Measurements from ENCODE around the gene FETUB.
A peak's percentile ranks its signal among the peaks of the same experiment; 100 is the strongest.

Gene FETUB

DNA sequence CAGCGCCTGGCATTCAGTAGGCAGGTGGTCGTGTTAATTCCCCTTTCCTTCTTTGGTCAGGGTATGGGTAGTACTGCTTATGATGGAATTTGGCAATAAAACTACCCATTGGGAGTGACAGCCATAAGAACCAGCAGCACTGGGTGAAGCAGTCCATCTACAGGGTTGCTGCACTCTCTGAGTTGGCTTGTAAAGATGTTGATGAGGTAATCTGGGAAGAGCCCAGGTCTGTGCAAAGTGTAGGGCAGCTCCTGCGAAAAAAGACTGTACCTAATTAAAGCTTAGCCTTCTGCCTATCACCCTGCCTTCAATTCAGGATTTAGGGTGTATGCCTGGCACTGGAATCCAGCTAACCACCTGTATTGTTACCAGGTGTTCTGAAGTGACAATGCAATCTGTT lies 4.7 kb upstream of the FETUB start:
- no peaks in the 10 kb centered on the region for H3K27me3 ChIP-seq (ENCODE audit: control insufficient read depth in 2 of 2, insufficient read depth in 2 of 2, low read length in 2 of 2)
- no peak overlapping the region for H3K4me3 ChIP-seq (ENCODE audit: low read length in 2 of 2)
- H3K36me3 ChIP-seq (ENCODE audit: control insufficient read depth in 2 of 2, insufficient read depth in 2 of 2, low read length in 2 of 2): no peaks in the 10 kb centered on the region
- H3K4me1 ChIP-seq (ENCODE audit: control insufficient read depth in 2 of 2, insufficient read depth in 2 of 2, low read length in 2 of 2): peaks cover 6 to 14% of the 10 kb centered on the region in 2 donors
- no peak overlapping the region for H3K9ac ChIP-seq (ENCODE audit: low read depth in 1 of 2, low read length in 2 of 2)
- H3K27ac ChIP-seq (ENCODE audit: low read depth in 2 of 2, low read length in 2 of 2): no peak overlapping the region
- H3K9me3 ChIP-seq (ENCODE audit: control insufficient read depth in 2 of 2, low read length in 2 of 2): no peaks in the 10 kb centered on the region

DNA sequence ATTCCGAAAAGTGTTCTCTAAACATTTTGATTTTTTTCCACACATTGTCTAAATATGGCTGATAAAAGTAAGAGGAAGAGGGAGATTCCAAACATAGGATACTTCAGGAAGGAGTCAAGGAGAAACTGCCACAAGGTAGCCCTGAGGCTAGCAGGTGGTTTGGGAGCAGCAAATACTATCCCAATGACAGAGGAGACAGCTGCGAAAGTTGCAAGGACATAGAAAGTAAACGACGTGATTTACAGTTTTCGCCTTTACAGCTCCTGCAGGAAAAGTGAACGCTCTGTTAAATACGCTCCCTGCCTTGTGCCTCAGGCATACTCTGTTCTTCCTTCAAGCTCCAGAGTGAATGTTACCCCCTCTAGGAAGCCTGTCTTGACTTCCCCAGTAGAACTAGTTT lies 3.7 kb upstream of the FETUB start:
- H3K4me3 ChIP-seq (ENCODE audit: low read length in 2 of 2): no peak overlapping the region
- no peaks in the 10 kb centered on the region for H3K27me3 ChIP-seq (ENCODE audit: control insufficient read depth in 2 of 2, insufficient read depth in 2 of 2, low read length in 2 of 2)
- no peak overlapping the region for H3K9ac ChIP-seq (ENCODE audit: low read depth in 1 of 2, low read length in 2 of 2)
- H3K9me3 ChIP-seq (ENCODE audit: control insufficient read depth in 2 of 2, low read length in 2 of 2): no peaks in the 10 kb centered on the region
- H3K4me1 ChIP-seq (ENCODE audit: control insufficient read depth in 2 of 2, insufficient read depth in 2 of 2, low read length in 2 of 2): peaks cover 6 to 14% of the 10 kb centered on the region in 2 donors
- H3K36me3 ChIP-seq (ENCODE audit: control insufficient read depth in 2 of 2, insufficient read depth in 2 of 2, low read length in 2 of 2): no peaks in the 10 kb centered on the region
- no peak overlapping the region for H3K27ac ChIP-seq (ENCODE audit: low read depth in 2 of 2, low read length in 2 of 2)

DNA sequence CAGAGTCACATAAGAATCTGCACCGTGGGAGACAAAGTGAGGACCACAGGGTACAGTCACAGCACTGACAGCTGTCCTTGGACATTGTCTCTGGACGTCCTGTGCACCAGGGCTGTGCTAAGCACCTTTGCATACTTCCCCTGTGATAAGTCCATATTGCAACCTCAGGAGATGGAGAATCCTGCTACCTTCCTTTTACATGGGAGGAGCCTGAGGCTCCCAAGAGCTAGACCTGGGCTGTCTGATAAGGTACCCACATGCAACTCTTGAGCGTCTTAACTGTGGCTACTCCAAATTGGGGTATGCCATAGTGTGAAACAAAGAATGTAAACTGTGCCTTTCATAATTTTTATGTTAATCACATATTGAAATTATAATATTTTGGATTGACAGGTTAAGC lies 2.5 kb upstream of the FETUB start:
- H3K9ac ChIP-seq (ENCODE audit: low read depth in 1 of 2, low read length in 2 of 2): no peak overlapping the region
- no peaks in the 10 kb centered on the region for H3K9me3 ChIP-seq (ENCODE audit: control insufficient read depth in 2 of 2, low read length in 2 of 2)
- no peaks in the 10 kb centered on the region for H3K36me3 ChIP-seq (ENCODE audit: control insufficient read depth in 2 of 2, insufficient read depth in 2 of 2, low read length in 2 of 2)
- no peak overlapping the region for H3K27ac ChIP-seq (ENCODE audit: low read depth in 2 of 2, low read length in 2 of 2)
- H3K4me1 ChIP-seq (ENCODE audit: control insufficient read depth in 2 of 2, insufficient read depth in 2 of 2, low read length in 2 of 2): peaks cover 6 to 14% of the 10 kb centered on the region in 2 donors
- H3K4me3 ChIP-seq (ENCODE audit: low read length in 2 of 2): no peak overlapping the region
- H3K27me3 ChIP-seq (ENCODE audit: control insufficient read depth in 2 of 2, insufficient read depth in 2 of 2, low read length in 2 of 2): no peaks in the 10 kb centered on the region

DNA sequence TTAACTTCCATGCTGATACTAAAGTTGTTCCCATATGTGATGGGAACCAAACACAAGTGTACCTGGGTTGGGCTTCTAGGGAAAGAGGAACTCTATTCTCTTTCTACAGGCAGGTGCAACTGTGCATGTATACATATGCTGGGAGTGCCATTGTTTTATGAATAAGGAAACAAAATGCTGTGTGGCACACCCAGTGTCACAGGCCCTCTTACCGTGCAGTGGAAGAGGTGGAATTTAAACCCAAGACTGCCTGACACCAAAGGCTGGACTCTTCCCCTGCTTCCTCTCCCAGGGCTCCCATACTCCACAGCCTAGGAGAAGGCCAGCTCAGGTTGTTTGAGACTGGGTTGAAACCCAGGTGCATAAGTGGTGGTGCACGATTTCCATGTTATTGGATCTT lies 1.9 kb upstream of the FETUB start:
- Histone ChIP-seq H3K9ac (ENCODE audit: low read depth in 1 of 2, low read length in 2 of 2) (no peak overlapping the region), H3K4me3 (ENCODE audit: low read length in 2 of 2) (no peak overlapping the region), H3K27me3 (ENCODE audit: control insufficient read depth in 2 of 2, insufficient read depth in 2 of 2, low read length in 2 of 2) (no peaks in the 10 kb centered on the region), H3K9me3 (ENCODE audit: control insufficient read depth in 2 of 2, low read length in 2 of 2) (no peaks in the 10 kb centered on the region), H3K36me3 (ENCODE audit: control insufficient read depth in 2 of 2, insufficient read depth in 2 of 2, low read length in 2 of 2) (no peaks in the 10 kb centered on the region), H3K27ac (ENCODE audit: low read depth in 2 of 2, low read length in 2 of 2) (peak overlapping the region; percentile 48 to 56), H3K4me1 (ENCODE audit: control insufficient read depth in 2 of 2, insufficient read depth in 2 of 2, low read length in 2 of 2) (peaks cover 6 to 14% of the 10 kb centered on the region in 2 donors)

DNA sequence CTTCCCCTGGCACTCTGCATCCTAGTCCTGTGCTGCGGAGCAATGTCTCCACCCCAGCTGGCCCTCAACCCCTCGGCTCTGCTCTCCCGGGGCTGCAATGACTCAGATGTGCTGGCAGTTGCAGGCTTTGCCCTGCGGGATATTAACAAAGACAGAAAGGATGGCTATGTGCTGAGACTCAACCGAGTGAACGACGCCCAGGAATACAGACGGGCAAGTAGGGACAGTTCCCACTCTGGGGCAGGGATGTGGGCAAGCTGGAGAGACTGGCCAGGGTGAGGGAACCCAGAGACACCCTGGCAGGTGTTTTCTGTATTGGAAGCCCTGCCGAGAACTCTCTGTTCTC lies 247 bp downstream of the FETUB start:
- H3K36me3 ChIP-seq (ENCODE audit: control insufficient read depth in 2 of 2, insufficient read depth in 2 of 2, low read length in 2 of 2): no peaks in the 10 kb centered on the region
- H3K4me3 ChIP-seq (ENCODE audit: low read length in 2 of 2): no peak overlapping the region
- no peaks in the 10 kb centered on the region for H3K9me3 ChIP-seq (ENCODE audit: control insufficient read depth in 2 of 2, low read length in 2 of 2)
- no peak overlapping the region for H3K9ac ChIP-seq (ENCODE audit: low read depth in 1 of 2, low read length in 2 of 2)
- H3K27me3 ChIP-seq (ENCODE audit: control insufficient read depth in 2 of 2, insufficient read depth in 2 of 2, low read length in 2 of 2): peaks cover 0 to 3% of the 10 kb centered on the region in 2 donors
- peaks cover 6 to 13% of the 10 kb centered on the region in 2 donors for H3K4me1 ChIP-seq (ENCODE audit: control insufficient read depth in 2 of 2, insufficient read depth in 2 of 2, low read length in 2 of 2)
- no peak overlapping the region for H3K27ac ChIP-seq (ENCODE audit: low read depth in 2 of 2, low read length in 2 of 2)

DNA sequence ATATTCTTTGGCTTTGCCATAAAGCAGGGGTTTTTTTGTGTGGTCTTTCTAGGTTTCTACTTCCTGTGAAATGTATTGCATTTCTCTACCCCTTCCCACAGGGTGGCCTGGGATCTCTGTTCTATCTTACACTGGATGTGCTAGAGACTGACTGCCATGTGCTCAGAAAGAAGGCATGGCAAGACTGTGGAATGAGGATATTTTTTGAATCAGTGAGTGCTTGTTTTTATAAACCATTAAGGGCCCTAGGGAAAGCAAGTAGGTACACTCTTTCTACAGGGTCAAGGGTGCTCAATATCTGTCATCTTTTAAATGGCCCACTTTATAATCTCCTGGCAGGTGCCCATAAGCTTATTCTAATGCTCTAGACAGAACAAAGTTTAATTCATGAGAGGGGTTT lies 730 bp downstream of the FETUB start:
- no peak overlapping the region for H3K9ac ChIP-seq (ENCODE audit: low read depth in 1 of 2, low read length in 2 of 2)
- H3K27ac ChIP-seq (ENCODE audit: low read depth in 2 of 2, low read length in 2 of 2): no peak overlapping the region
- peaks cover 0 to 3% of the 10 kb centered on the region in 2 donors for H3K27me3 ChIP-seq (ENCODE audit: control insufficient read depth in 2 of 2, insufficient read depth in 2 of 2, low read length in 2 of 2)
- no peak overlapping the region for H3K4me3 ChIP-seq (ENCODE audit: low read length in 2 of 2)
- H3K4me1 ChIP-seq (ENCODE audit: control insufficient read depth in 2 of 2, insufficient read depth in 2 of 2, low read length in 2 of 2): peaks cover 6 to 8% of the 10 kb centered on the region in 2 donors
- H3K9me3 ChIP-seq (ENCODE audit: control insufficient read depth in 2 of 2, low read length in 2 of 2): no peaks in the 10 kb centered on the region
- H3K36me3 ChIP-seq (ENCODE audit: control insufficient read depth in 2 of 2, insufficient read depth in 2 of 2, low read length in 2 of 2): no peaks in the 10 kb centered on the region

DNA sequence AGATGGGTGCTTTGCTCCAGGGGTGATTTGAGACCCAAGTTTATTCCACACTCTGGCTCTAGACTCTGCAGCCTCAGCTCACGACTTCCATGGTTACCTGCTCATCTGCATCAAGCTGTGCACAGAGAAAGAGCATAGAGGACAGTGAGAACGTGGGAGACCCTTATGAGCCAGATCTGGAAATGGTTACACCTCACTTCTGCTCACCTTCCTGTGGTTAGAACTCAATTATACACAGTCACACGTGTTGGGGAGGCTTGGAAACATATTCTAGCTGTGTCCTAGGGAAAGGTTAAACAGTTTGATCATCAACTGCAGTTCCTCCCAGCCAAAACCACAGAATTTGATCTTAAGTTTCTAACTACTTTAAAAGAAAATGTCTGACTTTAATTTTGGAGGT lies 1.8 kb downstream of the FETUB start:
- Histone ChIP-seq H3K9ac (ENCODE audit: low read depth in 1 of 2, low read length in 2 of 2) (no peak overlapping the region), H3K9me3 (ENCODE audit: control insufficient read depth in 2 of 2, low read length in 2 of 2) (no peaks in the 10 kb centered on the region), H3K4me1 (ENCODE audit: control insufficient read depth in 2 of 2, insufficient read depth in 2 of 2, low read length in 2 of 2) (peaks cover 4 to 6% of the 10 kb centered on the region in 2 donors), H3K27me3 (ENCODE audit: control insufficient read depth in 2 of 2, insufficient read depth in 2 of 2, low read length in 2 of 2) (peaks cover 0 to 3% of the 10 kb centered on the region in 2 donors), H3K27ac (ENCODE audit: low read depth in 2 of 2, low read length in 2 of 2) (no peak overlapping the region), H3K36me3 (ENCODE audit: control insufficient read depth in 2 of 2, insufficient read depth in 2 of 2, low read length in 2 of 2) (no peaks in the 10 kb centered on the region), H3K4me3 (ENCODE audit: low read length in 2 of 2) (no peak overlapping the region)

DNA sequence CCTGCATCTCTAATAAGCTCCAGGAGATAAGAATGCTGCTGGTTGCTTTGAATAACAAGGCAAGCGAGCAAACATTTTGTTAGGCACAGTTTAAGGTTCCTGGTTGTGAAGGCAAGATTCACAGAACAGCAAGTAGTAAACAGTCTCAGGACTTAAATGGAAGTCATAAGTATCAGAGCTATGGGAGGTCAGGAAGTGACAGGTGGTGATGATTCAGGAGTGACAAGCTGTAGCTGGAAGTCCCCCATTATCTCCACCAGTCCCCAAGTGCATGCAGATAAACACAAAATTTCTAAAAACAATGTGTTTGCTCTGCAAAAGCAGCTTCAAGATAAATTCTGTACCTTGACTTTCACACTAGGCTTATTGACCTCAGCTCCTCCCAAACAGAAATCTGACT lies 3.3 kb downstream of the FETUB start:
- Histone ChIP-seq H3K9ac (ENCODE audit: low read depth in 1 of 2, low read length in 2 of 2) (no peak overlapping the region), H3K27ac (ENCODE audit: low read depth in 2 of 2, low read length in 2 of 2) (no peak overlapping the region), H3K9me3 (ENCODE audit: control insufficient read depth in 2 of 2, low read length in 2 of 2) (no peaks in the 10 kb centered on the region), H3K4me3 (ENCODE audit: low read length in 2 of 2) (no peak overlapping the region), H3K27me3 (ENCODE audit: control insufficient read depth in 2 of 2, insufficient read depth in 2 of 2, low read length in 2 of 2) (peaks cover 0 to 3% of the 10 kb centered on the region in 2 donors), H3K4me1 (ENCODE audit: control insufficient read depth in 2 of 2, insufficient read depth in 2 of 2, low read length in 2 of 2) (no peaks in the 10 kb centered on the region), H3K36me3 (ENCODE audit: control insufficient read depth in 2 of 2, insufficient read depth in 2 of 2, low read length in 2 of 2) (no peaks in the 10 kb centered on the region)

DNA sequence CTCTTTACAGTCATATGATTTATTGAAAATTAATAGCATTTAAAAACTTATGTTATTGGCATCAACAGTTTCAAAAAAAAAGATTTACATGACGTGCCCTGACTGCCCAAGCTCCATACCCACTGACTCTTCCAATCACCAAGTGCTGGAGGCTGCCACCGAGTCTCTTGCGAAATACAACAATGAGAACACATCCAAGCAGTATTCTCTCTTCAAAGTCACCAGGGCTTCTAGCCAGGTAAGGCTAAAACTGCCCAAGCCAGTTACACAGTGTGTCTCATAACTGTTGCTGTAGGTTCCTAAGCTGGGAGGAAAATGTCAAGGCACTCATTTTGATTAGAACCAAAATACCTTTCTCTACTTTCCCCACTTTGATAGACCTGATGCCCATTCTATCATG lies 4.5 kb downstream of the FETUB start:
- no peaks in the 10 kb centered on the region for H3K9me3 ChIP-seq (ENCODE audit: control insufficient read depth in 2 of 2, low read length in 2 of 2)
- H3K36me3 ChIP-seq (ENCODE audit: control insufficient read depth in 2 of 2, insufficient read depth in 2 of 2, low read length in 2 of 2): no peaks in the 10 kb centered on the region
- peaks cover 0 to 3% of the 10 kb centered on the region in 2 donors for H3K27me3 ChIP-seq (ENCODE audit: control insufficient read depth in 2 of 2, insufficient read depth in 2 of 2, low read length in 2 of 2)
- H3K27ac ChIP-seq (ENCODE audit: low read depth in 2 of 2, low read length in 2 of 2): no peak overlapping the region
- no peak overlapping the region for H3K4me3 ChIP-seq (ENCODE audit: low read length in 2 of 2)
- no peaks in the 10 kb centered on the region for H3K4me1 ChIP-seq (ENCODE audit: control insufficient read depth in 2 of 2, insufficient read depth in 2 of 2, low read length in 2 of 2)
- H3K9ac ChIP-seq (ENCODE audit: low read depth in 1 of 2, low read length in 2 of 2): no peak overlapping the region

DNA sequence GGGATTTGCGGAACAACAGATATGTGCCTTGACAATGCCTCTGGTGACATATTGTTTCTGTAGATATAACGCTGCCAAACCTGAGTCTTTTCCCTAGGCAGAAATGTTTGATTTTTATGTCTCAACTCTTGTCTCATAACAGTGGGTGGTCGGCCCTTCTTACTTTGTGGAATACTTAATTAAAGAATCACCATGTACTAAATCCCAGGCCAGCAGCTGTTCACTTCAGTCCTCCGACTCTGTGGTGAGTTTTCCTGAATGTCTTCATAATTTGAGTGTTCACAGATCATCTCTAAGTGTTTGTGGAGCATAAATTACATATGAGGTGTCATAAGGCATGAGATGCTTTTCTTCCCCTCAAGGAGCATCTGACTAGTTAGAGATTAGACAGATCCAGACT lies 5.9 kb downstream of the FETUB start:
- Histone ChIP-seq H3K9me3 (ENCODE audit: control insufficient read depth in 2 of 2, low read length in 2 of 2) (no peaks in the 10 kb centered on the region), H3K27ac (ENCODE audit: low read depth in 2 of 2, low read length in 2 of 2) (no peak overlapping the region), H3K27me3 (ENCODE audit: control insufficient read depth in 2 of 2, insufficient read depth in 2 of 2, low read length in 2 of 2) (peaks cover 0 to 4% of the 10 kb centered on the region in 2 donors), H3K4me3 (ENCODE audit: low read length in 2 of 2) (no peak overlapping the region), H3K4me1 (ENCODE audit: control insufficient read depth in 2 of 2, insufficient read depth in 2 of 2, low read length in 2 of 2) (no peaks in the 10 kb centered on the region), H3K9ac (ENCODE audit: low read depth in 1 of 2, low read length in 2 of 2) (no peak overlapping the region), H3K36me3 (ENCODE audit: control insufficient read depth in 2 of 2, insufficient read depth in 2 of 2, low read length in 2 of 2) (no peaks in the 10 kb centered on the region)

DNA sequence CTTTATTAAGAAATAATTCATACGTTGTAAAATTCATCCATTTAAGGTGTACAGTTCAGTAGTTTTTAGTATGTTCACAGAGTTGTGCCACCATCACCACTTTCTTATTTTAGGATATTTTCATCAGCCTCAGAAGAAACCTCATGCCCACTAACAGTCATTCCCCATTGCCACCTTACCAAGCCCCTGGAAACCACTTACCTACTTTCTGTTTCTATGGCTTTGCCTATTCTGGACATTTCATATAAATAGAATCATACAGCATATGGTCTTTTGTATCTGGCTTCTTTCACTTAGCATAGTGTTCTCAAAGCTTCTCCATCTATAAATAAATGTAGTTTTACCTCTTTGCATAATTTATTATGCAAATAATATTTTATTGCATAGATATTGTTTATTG lies 6.6 kb downstream of the FETUB start:
- H3K4me1 ChIP-seq (ENCODE audit: control insufficient read depth in 2 of 2, insufficient read depth in 2 of 2, low read length in 2 of 2): no peaks in the 10 kb centered on the region
- no peak overlapping the region for H3K9ac ChIP-seq (ENCODE audit: low read depth in 1 of 2, low read length in 2 of 2)
- no peaks in the 10 kb centered on the region for H3K9me3 ChIP-seq (ENCODE audit: control insufficient read depth in 2 of 2, low read length in 2 of 2)
- H3K27ac ChIP-seq (ENCODE audit: low read depth in 2 of 2, low read length in 2 of 2): no peak overlapping the region
- H3K4me3 ChIP-seq (ENCODE audit: low read length in 2 of 2): no peak overlapping the region
- H3K27me3 ChIP-seq (ENCODE audit: control insufficient read depth in 2 of 2, insufficient read depth in 2 of 2, low read length in 2 of 2): peaks cover 0 to 4% of the 10 kb centered on the region in 2 donors
- H3K36me3 ChIP-seq (ENCODE audit: control insufficient read depth in 2 of 2, insufficient read depth in 2 of 2, low read length in 2 of 2): no peaks in the 10 kb centered on the region

All from mucosa of rectum (tissue), 2 donors.